Keratinocyte (primary cell): Measurements from ENCODE around the gene NEB. TPM values are rescaled to one million over a fixed set of nuclear protein-coding genes. Genes with fewer than 3 reads are reported as not detected.

Experiments
- DNase-seq: peaks from one replicate; pipeline ENCODE4 v3.0.0-alpha.2; 2011; ENCODE audit warnings: low read depth, missing footprints, low spot score
- FAIRE-seq: peaks from 2 replicates; lab custom pipeline; 2011; peaks lifted over from hg19 to GRCh38; lab: Jason Lieb, UNC
- H2AFZ ChIP-seq: 2 replicates; pipeline ENCODE4 v1.6.0; 2012; ENCODE audit warnings: low read length, control low read depth, inconsistent platforms; ENCODE audit not compliant: control insufficient read depth
- H3K27ac ChIP-seq: 2 replicates; pipeline ENCODE4 v1.5.1; 2011; ENCODE audit warnings: low read length; ENCODE audit not compliant: control insufficient read depth, insufficient read depth
- H3K27me3 ChIP-seq: 3 replicates; pipeline ENCODE4 v1.6.0; 2011; ENCODE audit warnings: low read length; ENCODE audit not compliant: control insufficient read depth, insufficient read depth; ENCODE audit errors: extremely low read depth
- H3K36me3 ChIP-seq, 2 experiments: 2 replicates in 1 of 2; 3 replicates in 1 of 2; pipeline ENCODE4 v1.5.1; 2011; ENCODE audit warnings: low read length in 2 of 2, mild to moderate bottlenecking in 1 of 2; ENCODE audit not compliant: control insufficient read depth in 2 of 2, insufficient read depth in 2 of 2; ENCODE audit errors: extremely low read depth in 1 of 2
- H3K4me1 ChIP-seq: 3 replicates; pipeline ENCODE4 v1.5.1; 2011; ENCODE audit warnings: low read length; ENCODE audit not compliant: control insufficient read depth, insufficient read depth; ENCODE audit errors: extremely low read depth
- H3K4me2 ChIP-seq: 3 replicates; pipeline ENCODE4 v1.6.0; 2011; ENCODE audit warnings: low read depth, low read length; ENCODE audit not compliant: control insufficient read depth, insufficient read depth; ENCODE audit errors: extremely low read depth
- H3K4me3 ChIP-seq, 3 experiments: fragments of 200-600 bp in 1 of 3; sonication (generic) in 1 of 3; 2 replicates in 2 of 3; 3 replicates in 1 of 3; pipeline ENCODE4 v1.5.1; 2011 to 2016; ENCODE audit warnings: low read length in 3 of 3, mild to moderate bottlenecking in 3 of 3, control low read depth in 2 of 3, inconsistent platforms in 1 of 3, low read depth in 1 of 3, mixed read lengths in 1 of 3, mixed run types in 1 of 3, moderate library complexity in 1 of 3; ENCODE audit not compliant: control insufficient read depth in 2 of 3, insufficient read depth in 2 of 3; ENCODE audit errors: extremely low read depth in 1 of 3
- H3K79me2 ChIP-seq: 2 replicates; pipeline ENCODE4 v1.6.0; 2012; ENCODE audit warnings: low read length; ENCODE audit not compliant: control insufficient read depth, insufficient read depth
- H3K9ac ChIP-seq: 3 replicates; pipeline ENCODE4 v1.6.0; 2011; ENCODE audit warnings: low read length; ENCODE audit not compliant: control insufficient read depth, insufficient read depth; ENCODE audit errors: extremely low read depth
- H3K9me1 ChIP-seq: 3 replicates; pipeline ENCODE4 v1.6.0; 2011; ENCODE audit warnings: low read length; ENCODE audit not compliant: control insufficient read depth, insufficient read depth; ENCODE audit errors: extremely low read depth
- H3K9me3 ChIP-seq: 2 replicates; pipeline ENCODE4 v1.5.1; 2012; ENCODE audit warnings: low read depth, low read length; ENCODE audit not compliant: control insufficient read depth
- H4K20me1 ChIP-seq: 3 replicates; pipeline ENCODE4 v1.6.0; 2011; ENCODE audit warnings: low read length; ENCODE audit not compliant: control insufficient read depth, insufficient read depth; ENCODE audit errors: extremely low read depth
- CTCF ChIP-seq, 3 experiments: IDR thresholded peaks in 1 of 3; conservative IDR thresholded peaks in 1 of 3; optimal IDR thresholded peaks in 1 of 3; 2 replicates in 2 of 3; 3 replicates in 1 of 3; pipeline versions ENCODE3 to v1.5.1; 2011; ENCODE audit warnings: low read length in 3 of 3, mild to moderate bottlenecking in 3 of 3, moderate library complexity in 2 of 3, control low read depth in 1 of 3, inconsistent platforms in 1 of 3; ENCODE audit not compliant: insufficient read depth in 2 of 3; ENCODE audit errors: extremely low read depth in 1 of 3
- EZH2 ChIP-seq: IDR thresholded peaks from one replicate; pipeline ENCODE4 v1.6.1; 2012; ENCODE audit warnings: inconsistent platforms, mild to moderate bottlenecking, low read length, moderate library complexity
- dilution Hi-C: fragments of 300-500 bp; cut with MboI; formaldehyde crosslinking; loops from one replicate; pipeline ENCODE4 v1.7.0; 2020; ENCODE audit warnings: low sequenced_read_pairs; ENCODE audit not compliant: extremely low pct_ligation_motif_present
- polyA plus RNA-seq, 5 experiments: library from polyadenylated mRNA; depleted of rRNA in 3 of 5; stranded (reverse) in 3 of 5; stranded (forward) in 1 of 5; unstranded in 1 of 5; fragments of >200 nt; gene quantifications; 1 replicate in 1 of 5; 2 replicates in 3 of 5; 3 replicates in 1 of 5; pipeline versions ENCODE4 v1.2.1 to v1.2.3, GENCODE V29; 2011 to 2012; ENCODE audit warnings: missing spikeins in 2 of 5, low read depth in 1 of 5, low replicate concordance in 1 of 5

The NEB gene
- polyA plus RNA-seq, 1 donor (not counting 4 experiments of a cell fraction or from before 2014, with no cell fraction given): 0.67 TPM

- no peaks in the 10 kb centered on the region for H3K9me1 ChIP-seq
- no peak overlapping the region for H3K4me2 ChIP-seq
- no peaks in the 10 kb centered on the region for H4K20me1 ChIP-seq
- no peak overlapping the region for H3K27ac ChIP-seq
- no peak for FAIRE-seq
- no peaks in the 10 kb centered on the region for H3K4me1 ChIP-seq
- H3K27me3 ChIP-seq: no peaks in the 10 kb centered on the region
- DNase-seq: no peak
- no peak for TF ChIP-seq EZH2
- TF ChIP-seq CTCF (optimal IDR thresholded peaks at IDR 0.05 in 1 of 3, IDR thresholded peaks at IDR 0.05 in 1 of 3, conservative IDR thresholded peaks at IDR 0.05 in 1 of 3; ENCODE audit: extremely low read depth in 1 of 3, insufficient read depth in 2 of 3, low read length in 3 of 3): no peak
- dilution Hi-C loops: no loop called here
- H3K79me2 ChIP-seq: no peaks in the 10 kb centered on the region
- no peaks in the 10 kb centered on the region for H3K9me3 ChIP-seq
- no peak overlapping the region for H3K4me3 ChIP-seq
- peaks cover 0 to 2% of the 10 kb centered on the region in 2 experiments for H3K36me3 ChIP-seq
- no peak overlapping the region for H2AFZ ChIP-seq
- no peak overlapping the region for H3K9ac ChIP-seq
These were observed 225.8 kb downstream of the NEB start for GRCh38 chr2:151508519-151508918.

- FAIRE-seq (no peak), DNase-seq (no peak)
- Histone ChIP-seq H3K9ac (no peak overlapping the region), H3K36me3 (peaks cover 0 to 2% of the 10 kb centered on the region in 2 experiments), H3K9me3 (no peaks in the 10 kb centered on the region), H3K27me3 (no peaks in the 10 kb centered on the region), H4K20me1 (no peaks in the 10 kb centered on the region), H3K4me1 (no peaks in the 10 kb centered on the region), H3K4me3 (no peak overlapping the region), H3K79me2 (no peaks in the 10 kb centered on the region), H3K27ac (no peak overlapping the region), H3K4me2 (no peak overlapping the region), H3K9me1 (no peaks in the 10 kb centered on the region), H2AFZ (no peak overlapping the region)
- dilution Hi-C loops: no loop called here
- no peak for TF ChIP-seq EZH2
- TF ChIP-seq CTCF (optimal IDR thresholded peaks at IDR 0.05 in 1 of 3, IDR thresholded peaks at IDR 0.05 in 1 of 3, conservative IDR thresholded peaks at IDR 0.05 in 1 of 3; ENCODE audit: extremely low read depth in 1 of 3, insufficient read depth in 2 of 3, low read length in 3 of 3): no peak
These were observed 228.1 kb downstream of the NEB start for GRCh38 chr2:151506170-151506569.
